ENCODE results near the gene DBX1.
"Not testable (repeated sequence)": the region's sequence is repeated elsewhere in the genome, so short reads cannot be mapped to it uniquely, and the experiment has no call there.

DNA sequence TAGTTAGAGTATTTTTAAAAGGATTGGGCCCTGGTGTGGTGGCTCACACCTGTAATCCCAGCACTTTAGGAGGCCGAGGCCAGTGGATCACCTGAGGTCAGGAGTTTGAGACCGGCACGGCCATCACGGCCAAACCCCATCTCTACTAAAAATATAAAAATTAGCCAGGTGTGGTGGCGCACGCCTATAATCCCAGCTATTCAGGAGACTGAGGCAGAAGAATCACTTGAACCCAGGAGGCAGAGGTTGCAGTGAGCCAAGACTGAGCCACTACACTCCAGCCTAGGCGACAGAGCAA lies 31.8 kb downstream of the DBX1 start:
- peak; percentile 39 for TF ChIP-seq CTCF (conservative IDR thresholded peaks at IDR 0.05)
- not testable (repeated sequence) for TF ChIP-seq ZFX (IDR thresholded peaks at IDR 0.05)
